OCI-LY3 (cell line): ENCODE results near the gene TFDP1.

Source experiments
- H2AFZ ChIP-seq: fragments of 200-600, 300-600 bp; shearing (Covaris generic); 2 replicates; pipeline ENCODE4 v1.6.0; 2014; ENCODE audit warnings: antibody characterized with exemption, low read depth, low read length
- H3K27ac ChIP-seq: fragments of 200-600, 300-600 bp; sonication (generic); 2 replicates; pipeline ENCODE4 v1.5.1; 2014; ENCODE audit warnings: mild to moderate bottlenecking, low read length, moderate library complexity, mixed read lengths
- H3K27me3 ChIP-seq: fragments of 200-600, 300-600 bp; sonication (generic); 2 replicates; pipeline ENCODE4 v1.6.1; 2014; ENCODE audit warnings: low read depth, low read length, mixed read lengths
- H3K36me3 ChIP-seq: fragments of 200-600, 300-600 bp; sonication (generic); replicated peaks from 2 replicates; pipeline ENCODE3; 2014; ENCODE audit warnings: low read depth, low read length, mixed read lengths
- H3K4me1 ChIP-seq: fragments of 300-600, 200-600 bp; sonication (generic); 2 replicates; pipeline ENCODE4 v1.6.1; 2014; ENCODE audit warnings: low read length, mixed read lengths
- H3K4me2 ChIP-seq: fragments of 200-600, 300-600 bp; sonication (generic); 2 replicates; pipeline ENCODE4 v1.6.1; 2014; ENCODE audit warnings: low read length, mixed read lengths
- H3K4me3 ChIP-seq: fragments of 300-600, 200-600 bp; sonication (generic); 2 replicates; pipeline ENCODE4 v1.5.1; 2014; ENCODE audit warnings: antibody characterized with exemption, mild to moderate bottlenecking, low read length, moderate library complexity
- H3K79me2 ChIP-seq: fragments of 300-600, 200-600 bp; shearing (Covaris generic); 2 replicates; pipeline ENCODE4 v1.6.1; 2014; ENCODE audit warnings: mild to moderate bottlenecking, low read length, mixed read lengths
- H3K9ac ChIP-seq: fragments of 300-600, 200-600 bp; shearing (Covaris generic); 2 replicates; pipeline ENCODE4 v1.6.0; 2014; ENCODE audit warnings: mild to moderate bottlenecking, low read length, moderate library complexity
- H3K9me3 ChIP-seq: fragments of 200-600, 300-600 bp; shearing (Covaris generic); 2 replicates; pipeline ENCODE4 v1.6.1; 2014; ENCODE audit warnings: low read length, mixed read lengths; ENCODE audit not compliant: insufficient read depth
- H4K20me1 ChIP-seq: fragments of 200-600, 300-600 bp; sonication (generic); 2 replicates; pipeline ENCODE4 v1.6.1; 2016; ENCODE audit warnings: low read length, mixed read lengths; ENCODE audit not compliant: insufficient read depth
- CTCF ChIP-seq: fragments of 200-600, 300-600 bp; sonication (generic); IDR thresholded peaks from 2 replicates; pipeline ENCODE4 v1.5.1; 2014; ENCODE audit warnings: antibody characterized with exemption, low read length, low read depth
- EZH2phosphoT487 ChIP-seq: fragments of 200-600 bp; shearing (Covaris generic); IDR thresholded peaks from 2 replicates; pipeline ENCODE4 v1.6.1; 2018; ENCODE audit warnings: antibody characterized with exemption, mixed run types, low read depth

Gene TFDP1

GRCh38 chr13:113558461-113558860 lies 26.1 kb upstream of the TFDP1 start:
- Histone ChIP-seq H3K4me3 (no peak overlapping the region), H3K9ac (no peak overlapping the region), H3K27me3 (no peaks in the 10 kb centered on the region), H3K9me3 (no peaks in the 10 kb centered on the region), H3K4me2 (no peak overlapping the region), H2AFZ (no peak overlapping the region), H3K4me1 (peaks cover 4% of the 10 kb centered on the region), H3K79me2 (no peaks in the 10 kb centered on the region), H3K27ac (no peak overlapping the region), H3K36me3 (no peaks in the 10 kb centered on the region), H4K20me1 (no peaks in the 10 kb centered on the region)
- TF ChIP-seq CTCF: no peak
- TF ChIP-seq EZH2phosphoT487: no peak

- Histone ChIP-seq H3K9ac (no peak overlapping the region), H3K27me3 (no peaks in the 10 kb centered on the region)
These were observed 25.5 kb upstream of the TFDP1 start for GRCh38 chr13:113559061-113559460.

GRCh38 chr13:113559901-113560644 lies 24.5 kb upstream of the TFDP1 start:
- Histone ChIP-seq H3K9me3 (no peaks in the 10 kb centered on the region), H3K4me1 (peaks cover 4% of the 10 kb centered on the region), H3K9ac (no peak overlapping the region), H3K36me3 (no peaks in the 10 kb centered on the region), H3K27me3 (no peaks in the 10 kb centered on the region), H3K79me2 (no peaks in the 10 kb centered on the region), H3K4me3 (no peak overlapping the region), H2AFZ (no peak overlapping the region), H3K4me2 (no peak overlapping the region), H4K20me1 (no peaks in the 10 kb centered on the region), H3K27ac (no peak overlapping the region)
- TF ChIP-seq CTCF: no peak
- TF ChIP-seq EZH2phosphoT487: no peak

More at GRCh38 chr13:113559061-113559460, 25.5 kb upstream of the TFDP1 start:
- Histone ChIP-seq H3K4me3 (no peak overlapping the region), H2AFZ (no peak overlapping the region), H3K27ac (no peak overlapping the region), H3K36me3 (no peaks in the 10 kb centered on the region), H3K4me1 (peaks cover 4% of the 10 kb centered on the region), H3K9me3 (no peaks in the 10 kb centered on the region), H3K79me2 (no peaks in the 10 kb centered on the region), H4K20me1 (no peaks in the 10 kb centered on the region), H3K4me2 (no peak overlapping the region)
- no peak for TF ChIP-seq EZH2phosphoT487

- H3K4me1 ChIP-seq: peaks cover 4% of the 10 kb centered on the region
- H3K4me3 ChIP-seq: no peak overlapping the region
- no peak overlapping the region for H2AFZ ChIP-seq
- H3K36me3 ChIP-seq: no peaks in the 10 kb centered on the region
- no peak overlapping the region for H3K27ac ChIP-seq
- H3K9ac ChIP-seq: no peak overlapping the region
- no peak overlapping the region for H3K4me2 ChIP-seq
- H3K9me3 ChIP-seq: no peaks in the 10 kb centered on the region
- H3K27me3 ChIP-seq: no peaks in the 10 kb centered on the region
- TF ChIP-seq CTCF (no peak), EZH2phosphoT487 (no peak)
- no peaks in the 10 kb centered on the region for H3K79me2 ChIP-seq
- H4K20me1 ChIP-seq: no peaks in the 10 kb centered on the region
These were observed 23.7 kb upstream of the TFDP1 start for GRCh38 chr13:113560645-113561416.
